Measurements from ENCODE around the gene C14orf93.

The C14orf93 gene

DNA sequence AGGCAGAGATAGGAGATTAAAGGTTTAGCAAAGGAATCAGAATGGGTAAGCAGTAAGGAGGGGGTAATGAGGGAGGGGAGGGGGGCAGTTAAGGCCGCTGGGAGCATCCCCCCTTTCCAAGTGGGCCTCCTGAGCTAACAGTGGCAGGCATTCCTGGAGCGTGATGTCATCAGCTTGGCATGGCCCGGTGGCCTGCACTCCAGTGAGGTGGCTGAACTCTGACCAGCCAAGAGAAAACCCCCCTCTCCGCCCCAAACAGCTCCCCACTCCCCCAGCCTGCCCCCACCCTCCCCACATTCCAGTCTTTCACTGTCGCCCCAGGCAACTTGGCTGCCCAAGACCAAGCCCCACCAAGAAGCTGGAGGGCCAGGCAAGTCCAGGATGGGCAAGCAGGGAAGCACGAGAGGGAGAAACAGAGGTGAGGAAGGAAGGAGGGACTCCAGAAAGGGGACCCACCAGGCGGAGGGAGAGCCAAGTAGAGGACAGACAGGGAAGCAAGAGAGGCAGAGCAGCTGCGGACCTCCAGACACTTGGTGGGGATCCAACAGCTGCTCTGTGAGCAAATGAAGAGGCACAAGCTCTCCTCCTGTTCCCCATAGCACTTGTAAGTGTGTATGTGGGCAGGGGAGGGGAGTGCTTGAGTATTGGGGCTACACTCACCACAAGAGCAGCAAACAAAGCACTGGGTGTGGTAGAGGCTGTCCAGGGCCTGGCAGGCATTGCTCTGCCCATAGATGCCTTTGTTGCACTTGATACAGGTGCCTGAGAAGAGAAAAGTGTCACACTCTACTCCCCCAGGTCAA is 32.1 kb downstream of the C14orf93 start:
- Mint-ChIP-seq H3K4me1 (peaks cover 63% of the 10 kb centered on the region), H3K4me3 (peak overlapping the region; percentile 89), H3K27me3 (ENCODE audit: low read depth, poor library complexity) (peaks cover 3% of the 10 kb centered on the region), H3K27ac (peak overlapping the region; percentile 99), H3K36me3 (ENCODE audit: low read depth) (peaks cover 43% of the 10 kb centered on the region), H3K9me3 (no peaks in the 10 kb centered on the region)
- DNase-seq, result peak; percentile 79
- TF ChIP-seq, protein P1, sequence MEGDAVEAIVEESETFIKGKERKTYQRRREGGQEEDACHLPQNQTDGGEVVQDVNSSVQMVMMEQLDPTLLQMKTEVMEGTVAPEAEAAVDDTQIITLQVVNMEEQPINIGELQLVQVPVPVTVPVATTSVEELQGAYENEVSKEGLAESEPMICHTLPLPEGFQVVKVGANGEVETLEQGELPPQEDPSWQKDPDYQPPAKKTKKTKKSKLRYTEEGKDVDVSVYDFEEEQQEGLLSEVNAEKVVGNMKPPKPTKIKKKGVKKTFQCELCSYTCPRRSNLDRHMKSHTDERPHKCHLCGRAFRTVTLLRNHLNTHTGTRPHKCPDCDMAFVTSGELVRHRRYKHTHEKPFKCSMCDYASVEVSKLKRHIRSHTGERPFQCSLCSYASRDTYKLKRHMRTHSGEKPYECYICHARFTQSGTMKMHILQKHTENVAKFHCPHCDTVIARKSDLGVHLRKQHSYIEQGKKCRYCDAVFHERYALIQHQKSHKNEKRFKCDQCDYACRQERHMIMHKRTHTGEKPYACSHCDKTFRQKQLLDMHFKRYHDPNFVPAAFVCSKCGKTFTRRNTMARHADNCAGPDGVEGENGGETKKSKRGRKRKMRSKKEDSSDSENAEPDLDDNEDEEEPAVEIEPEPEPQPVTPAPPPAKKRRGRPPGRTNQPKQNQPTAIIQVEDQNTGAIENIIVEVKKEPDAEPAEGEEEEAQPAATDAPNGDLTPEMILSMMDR (IDR thresholded peaks at IDR 0.05), result no peak

DNA sequence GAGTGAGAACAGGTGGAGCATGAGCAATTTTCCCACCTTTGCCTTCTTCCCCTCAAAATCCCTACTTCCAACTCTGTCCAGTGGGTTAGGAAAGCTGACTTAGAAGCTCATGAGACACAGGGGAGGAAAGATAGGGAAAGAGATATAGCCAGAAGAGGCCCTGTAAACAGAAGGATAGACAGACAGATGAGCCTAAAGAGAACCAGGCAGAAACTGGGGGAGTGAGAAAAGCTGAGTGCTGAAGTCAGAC is 32.6 kb downstream of the C14orf93 start:
- DNase-seq, result no peak
- Mint-ChIP-seq H3K9me3 (no peaks in the 10 kb centered on the region), H3K4me1 (peaks cover 63% of the 10 kb centered on the region), H3K27ac (peak overlapping the region; percentile 99), H3K4me3 (peak overlapping the region; percentile 89), H3K27me3 (ENCODE audit: low read depth, poor library complexity) (peaks cover 3% of the 10 kb centered on the region), H3K36me3 (ENCODE audit: low read depth) (peaks cover 46% of the 10 kb centered on the region)
- TF ChIP-seq, protein P1 (IDR thresholded peaks at IDR 0.05), result no peak

GRCh38 chr14:22976620-22977433 is 33.1 kb downstream of the C14orf93 start:
- peaks cover 51% of the 10 kb centered on the region for H3K36me3 Mint-ChIP-seq (ENCODE audit: low read depth)
- H3K4me3 Mint-ChIP-seq, result peak overlapping the region; percentile 89
- H3K27me3 Mint-ChIP-seq (ENCODE audit: low read depth, poor library complexity), result peaks cover 6% of the 10 kb centered on the region
- H3K9me3 Mint-ChIP-seq, result no peaks in the 10 kb centered on the region
- TF ChIP-seq, protein P1 (IDR thresholded peaks at IDR 0.05), result no peak
- DNase-seq, result no peak
- H3K27ac Mint-ChIP-seq, result peak overlapping the region; percentile 99
- H3K4me1 Mint-ChIP-seq, result peaks cover 63% of the 10 kb centered on the region

DNA sequence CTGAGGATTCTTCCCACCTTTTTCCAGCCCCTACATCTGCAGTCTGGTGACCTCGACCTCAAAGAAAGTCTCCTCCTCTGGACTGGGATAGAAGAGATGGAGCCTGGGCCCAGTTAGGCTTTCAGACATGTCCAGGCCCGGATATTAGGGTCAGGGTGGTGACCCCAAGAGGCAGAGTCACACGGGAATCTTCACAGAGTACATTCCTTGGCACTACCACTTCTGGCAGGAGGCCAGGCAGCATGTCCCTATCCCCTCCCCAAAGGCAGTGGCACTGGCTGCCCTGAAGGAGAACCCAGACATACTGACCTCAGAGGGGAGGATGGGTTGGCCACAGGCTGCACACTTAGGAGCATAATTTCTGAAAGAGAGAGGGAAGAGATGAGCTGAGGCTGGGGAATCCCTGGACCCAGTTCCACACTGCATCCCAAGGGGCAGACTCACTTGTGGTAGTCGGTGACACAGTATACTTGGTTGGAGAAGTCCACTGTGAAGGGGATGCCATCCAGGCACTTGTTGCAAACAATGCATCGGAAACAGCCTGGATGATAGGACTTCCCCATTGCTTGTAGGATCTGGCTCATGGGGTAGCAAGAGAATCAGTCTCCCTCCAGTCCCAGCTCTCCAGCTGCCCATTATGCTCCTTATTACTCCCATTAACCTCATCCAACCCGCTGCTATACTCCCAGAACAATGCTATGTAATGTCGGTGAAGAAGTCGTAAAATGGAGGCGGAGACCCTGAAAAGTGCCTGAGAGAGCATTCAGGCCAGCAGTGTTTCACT is 35.2 kb downstream of the C14orf93 start:
- Mint-ChIP-seq H3K27me3 (ENCODE audit: low read depth, poor library complexity) (peaks cover 6% of the 10 kb centered on the region), H3K4me1 (peaks cover 57% of the 10 kb centered on the region), H3K36me3 (ENCODE audit: low read depth) (peaks cover 61% of the 10 kb centered on the region), H3K4me3 (no peak overlapping the region), H3K9me3 (no peaks in the 10 kb centered on the region), H3K27ac (peak overlapping the region; percentile 89)
- TF ChIP-seq, protein P1 (IDR thresholded peaks at IDR 0.05), result no peak
- no peak for DNase-seq

DNA sequence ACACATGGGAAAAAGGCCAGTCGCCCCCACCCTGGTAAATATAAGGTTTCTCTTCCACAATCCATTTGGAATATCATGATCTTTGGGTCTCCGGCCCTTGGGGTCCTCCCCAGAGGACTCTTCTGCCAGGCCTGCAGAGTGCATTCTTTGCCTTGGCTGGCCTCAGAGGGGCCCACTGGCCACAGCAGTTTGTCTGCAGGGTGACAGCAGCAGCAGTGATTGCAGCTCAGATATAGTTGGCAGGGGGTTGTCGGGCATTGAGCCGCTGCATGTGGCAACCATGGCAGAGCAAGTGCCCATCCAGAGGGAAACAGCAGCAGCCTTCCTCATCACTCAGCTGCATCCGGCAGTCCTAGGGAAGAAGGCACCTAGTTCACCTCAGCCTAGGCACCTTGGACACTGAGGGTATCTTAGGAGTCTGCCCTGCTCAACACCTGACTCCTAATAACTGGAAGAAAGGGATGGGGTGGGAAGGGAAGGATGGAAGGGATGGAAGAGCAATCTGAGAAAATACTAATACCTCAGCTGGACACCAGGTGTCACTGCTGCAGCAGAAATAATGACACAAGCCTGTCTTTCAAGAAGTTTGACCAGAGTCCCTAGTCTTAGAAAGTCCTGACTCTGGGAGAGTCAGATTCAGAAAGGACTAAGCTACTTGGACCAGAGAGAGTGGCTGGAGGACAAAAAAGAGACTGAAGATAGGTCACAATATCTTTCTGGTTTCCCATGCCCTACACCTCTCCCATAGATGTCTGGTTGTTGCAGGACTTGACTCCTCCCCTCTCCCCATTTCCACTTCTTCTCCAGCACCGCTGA is 36.5 kb downstream of the C14orf93 start:
- Mint-ChIP-seq H3K9me3 (no peaks in the 10 kb centered on the region), H3K36me3 (ENCODE audit: low read depth) (peaks cover 69% of the 10 kb centered on the region), H3K27ac (peak overlapping the region; percentile 89), H3K27me3 (ENCODE audit: low read depth, poor library complexity) (peaks cover 6% of the 10 kb centered on the region), H3K4me3 (no peak overlapping the region), H3K4me1 (peaks cover 44% of the 10 kb centered on the region)
- peak; percentile 49 for DNase-seq
- TF ChIP-seq, protein P1 (IDR thresholded peaks at IDR 0.05), result peak; percentile 62

Measured in nephron progenitor cell (in vitro differentiated cells).